GM12865 (cell line): ENCODE data around the gene TFG.

Experiments used
- DNase-seq: peaks from one replicate; pipeline ENCODE4 v3.0.0; 2010; ENCODE audit warnings: low read depth
- H3K4me3 ChIP-seq: 2 replicates; pipeline ENCODE4 v1.5.1; 2011; ENCODE audit warnings: mild to moderate bottlenecking, low read depth, low read length, control low read depth
- TF ChIP-seq, protein P1 (sequence below): IDR thresholded peaks from 2 replicates; pipeline ENCODE4 v1.5.1; 2011; ENCODE audit warnings: low read length, control low read depth, low read depth, inconsistent platforms; ENCODE audit not compliant: insufficient read depth; ENCODE audit errors: missing control alignments

The TFG gene

DNA sequence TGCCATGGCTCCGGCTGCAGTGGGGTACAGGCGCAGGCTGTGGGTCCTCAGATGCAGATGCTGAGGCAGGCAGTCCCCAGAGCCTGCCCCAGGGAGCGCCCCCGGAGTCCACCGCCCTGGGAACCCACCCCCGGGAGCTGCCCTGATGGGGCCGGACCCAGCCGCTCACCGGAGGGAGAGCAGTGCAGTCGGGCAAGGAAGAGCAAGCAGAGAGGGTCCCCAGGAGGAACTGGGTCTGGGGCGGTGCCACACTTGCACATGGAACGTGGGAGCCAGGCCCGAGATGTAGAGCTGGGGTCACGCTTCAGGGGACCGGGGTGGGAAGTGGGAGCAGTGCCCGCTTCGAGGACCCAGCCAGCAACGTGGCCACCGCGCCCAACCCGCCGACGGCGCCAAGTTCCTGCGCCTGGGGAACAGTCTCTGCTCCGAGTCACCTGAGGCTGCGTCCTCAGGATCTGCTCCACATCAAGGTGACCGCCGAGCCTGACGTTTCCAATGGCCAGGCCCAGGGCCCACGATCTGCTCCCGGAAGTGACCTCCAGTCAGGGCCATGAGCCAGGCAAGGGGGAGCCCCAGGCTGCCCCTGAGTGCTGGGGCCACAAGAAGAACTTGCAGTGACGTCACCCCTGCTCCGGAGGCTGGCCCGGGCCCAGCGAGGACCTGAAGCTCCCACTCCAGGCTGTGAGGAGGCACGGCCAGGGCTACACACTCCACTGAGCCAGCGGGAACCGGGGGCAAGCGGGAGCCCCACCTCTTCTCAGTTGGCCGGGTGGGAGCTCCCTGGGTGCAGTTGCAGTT, 27.0 kb upstream of the TFG start:
- no peak for DNase-seq
- H3K4me3 ChIP-seq: no peak overlapping the region
- TF ChIP-seq, protein P1, sequence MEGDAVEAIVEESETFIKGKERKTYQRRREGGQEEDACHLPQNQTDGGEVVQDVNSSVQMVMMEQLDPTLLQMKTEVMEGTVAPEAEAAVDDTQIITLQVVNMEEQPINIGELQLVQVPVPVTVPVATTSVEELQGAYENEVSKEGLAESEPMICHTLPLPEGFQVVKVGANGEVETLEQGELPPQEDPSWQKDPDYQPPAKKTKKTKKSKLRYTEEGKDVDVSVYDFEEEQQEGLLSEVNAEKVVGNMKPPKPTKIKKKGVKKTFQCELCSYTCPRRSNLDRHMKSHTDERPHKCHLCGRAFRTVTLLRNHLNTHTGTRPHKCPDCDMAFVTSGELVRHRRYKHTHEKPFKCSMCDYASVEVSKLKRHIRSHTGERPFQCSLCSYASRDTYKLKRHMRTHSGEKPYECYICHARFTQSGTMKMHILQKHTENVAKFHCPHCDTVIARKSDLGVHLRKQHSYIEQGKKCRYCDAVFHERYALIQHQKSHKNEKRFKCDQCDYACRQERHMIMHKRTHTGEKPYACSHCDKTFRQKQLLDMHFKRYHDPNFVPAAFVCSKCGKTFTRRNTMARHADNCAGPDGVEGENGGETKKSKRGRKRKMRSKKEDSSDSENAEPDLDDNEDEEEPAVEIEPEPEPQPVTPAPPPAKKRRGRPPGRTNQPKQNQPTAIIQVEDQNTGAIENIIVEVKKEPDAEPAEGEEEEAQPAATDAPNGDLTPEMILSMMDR: no peak

DNA sequence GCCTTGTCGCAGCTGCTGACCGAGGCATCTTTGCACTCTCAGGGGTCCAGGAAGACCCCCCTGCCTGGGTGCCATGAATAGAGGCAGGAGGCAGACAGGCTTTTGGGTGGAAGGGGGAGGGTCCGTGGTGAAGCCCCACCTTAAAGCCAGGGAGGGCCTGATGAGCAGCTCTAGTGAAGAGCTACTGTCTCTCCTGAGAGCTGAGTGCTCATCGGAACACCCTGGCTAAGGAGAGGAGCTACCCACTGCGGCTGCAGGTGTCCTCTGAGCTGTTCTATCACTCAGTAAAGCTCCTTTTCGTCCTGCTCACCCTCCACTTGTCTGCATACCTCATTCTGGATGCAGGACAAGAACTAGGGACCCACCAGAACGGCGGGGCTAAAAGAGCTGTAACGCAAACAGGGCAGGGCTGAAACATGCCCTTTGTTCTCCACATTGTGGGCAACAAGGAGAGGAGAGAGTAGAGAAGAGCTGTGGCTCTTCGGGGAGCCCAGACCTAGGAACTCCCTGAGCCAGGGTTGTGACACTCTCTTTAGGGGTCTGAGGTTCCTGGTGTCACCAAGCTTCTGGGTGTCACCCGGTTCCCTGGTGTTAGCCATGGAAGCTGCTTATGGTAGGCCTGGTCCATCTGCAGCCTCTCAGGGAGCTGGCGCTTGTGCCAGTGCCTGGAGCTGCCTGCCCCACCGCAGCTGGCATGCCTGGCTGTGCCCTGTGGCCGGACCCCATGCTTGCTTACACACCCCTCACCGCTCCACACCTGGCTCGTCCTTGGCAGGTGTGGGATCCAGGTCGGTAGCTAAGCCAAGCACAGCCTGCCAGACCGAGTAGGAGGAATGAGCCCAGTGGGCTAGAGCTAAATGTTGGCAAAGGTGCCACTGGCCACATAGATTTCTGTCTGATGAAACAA, 26.2 kb upstream of the TFG start:
- TF ChIP-seq, protein P1: no peak
- DNase-seq: no peak
- H3K4me3 ChIP-seq: no peak overlapping the region

DNA sequence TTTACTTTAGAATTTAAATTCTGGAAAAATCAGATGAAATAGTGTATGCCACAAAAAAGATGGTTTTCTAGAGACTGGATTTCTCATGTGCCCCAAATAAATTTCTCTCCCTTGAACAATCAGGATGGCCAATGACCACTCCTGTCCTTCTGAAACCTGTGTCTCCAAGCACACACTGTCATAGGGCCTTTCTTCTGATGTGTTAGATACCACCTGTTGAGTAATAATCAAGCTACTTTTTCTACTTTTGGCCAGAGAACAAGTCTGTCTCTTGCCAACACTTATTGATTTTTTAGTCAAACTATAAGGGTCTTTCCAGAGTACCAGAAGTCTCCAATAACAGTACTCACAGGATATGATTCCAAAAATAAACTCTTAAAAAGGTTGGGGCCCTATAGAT, 16.1 kb upstream of the TFG start:
- TF ChIP-seq, protein P1: no peak
- no peak for DNase-seq
- H3K4me3 ChIP-seq: no peak overlapping the region

DNA sequence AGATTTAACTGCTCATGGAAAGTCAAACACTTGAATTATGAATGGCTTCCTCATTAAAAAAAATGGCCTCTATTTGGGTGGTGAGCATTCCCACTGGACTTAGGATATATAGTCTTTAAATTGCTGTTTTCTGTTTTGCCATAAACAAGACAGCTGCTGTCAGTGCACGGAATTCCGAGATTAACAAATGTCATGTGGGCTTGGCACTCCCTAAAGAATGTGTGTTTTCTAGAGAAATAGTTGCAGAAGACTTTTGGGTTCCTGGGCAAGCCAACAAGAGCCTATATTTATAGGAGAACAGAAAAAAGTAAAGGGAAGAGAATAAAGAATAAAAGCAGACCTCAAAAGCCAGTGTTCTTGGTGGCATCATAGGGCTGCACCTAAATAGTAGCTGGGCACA, 13.6 kb upstream of the TFG start:
- no peak overlapping the region for H3K4me3 ChIP-seq
- TF ChIP-seq, protein P1: no peak
- DNase-seq: no peak

DNA sequence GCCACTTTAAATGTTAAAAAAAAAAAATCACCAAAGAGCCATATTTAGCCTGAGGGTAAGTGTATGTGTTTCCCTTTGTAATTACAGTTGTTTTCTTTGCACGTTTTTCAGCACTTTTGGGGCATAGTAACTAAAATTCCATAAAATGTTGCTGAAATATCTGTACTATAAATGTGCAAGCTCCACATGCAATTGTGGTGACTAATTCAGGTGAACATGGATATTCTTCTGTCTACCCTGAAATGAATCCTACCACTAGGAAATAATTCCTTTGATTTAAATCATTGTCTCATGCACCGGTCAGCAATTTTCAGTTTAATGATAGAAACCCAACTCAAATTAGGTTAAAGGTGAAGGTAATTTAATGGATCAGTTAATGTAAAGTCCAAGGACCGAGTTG, 13.1 kb upstream of the TFG start:
- no peak overlapping the region for H3K4me3 ChIP-seq
- TF ChIP-seq, protein P1: no peak
- no peak for DNase-seq

DNA sequence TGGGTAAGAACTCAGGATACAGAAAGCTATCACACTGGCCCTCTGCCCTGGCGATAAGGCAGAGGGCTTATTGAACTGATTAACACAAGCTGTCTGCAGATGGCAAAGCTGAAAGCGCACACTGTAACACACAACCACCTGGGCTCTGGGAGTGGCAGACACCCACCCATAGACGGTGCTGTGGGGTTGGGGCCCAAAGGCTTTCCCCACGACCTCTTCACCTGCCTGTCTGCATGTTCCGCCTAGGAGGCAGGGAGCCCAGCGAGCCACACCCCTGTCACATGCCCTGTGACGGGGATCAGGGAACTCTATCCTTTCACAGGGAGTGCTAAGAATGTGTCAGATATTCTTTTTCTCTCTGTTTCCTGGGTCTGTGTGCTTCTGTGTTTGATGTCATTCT, 12.1 kb upstream of the TFG start:
- TF ChIP-seq, protein P1: no peak
- no peak for DNase-seq
- H3K4me3 ChIP-seq: no peak overlapping the region
